GM19099 (cell line): Measurements from ENCODE around the gene SNTB2.

Source experiments
- POLR2A ChIP-seq: IDR thresholded peaks from 3 replicates; pipeline ENCODE4 v1.6.1; 2011; ENCODE audit warnings: low read depth; ENCODE audit not compliant: insufficient read length; ENCODE audit errors: extremely low read depth

The SNTB2 gene

DNA sequence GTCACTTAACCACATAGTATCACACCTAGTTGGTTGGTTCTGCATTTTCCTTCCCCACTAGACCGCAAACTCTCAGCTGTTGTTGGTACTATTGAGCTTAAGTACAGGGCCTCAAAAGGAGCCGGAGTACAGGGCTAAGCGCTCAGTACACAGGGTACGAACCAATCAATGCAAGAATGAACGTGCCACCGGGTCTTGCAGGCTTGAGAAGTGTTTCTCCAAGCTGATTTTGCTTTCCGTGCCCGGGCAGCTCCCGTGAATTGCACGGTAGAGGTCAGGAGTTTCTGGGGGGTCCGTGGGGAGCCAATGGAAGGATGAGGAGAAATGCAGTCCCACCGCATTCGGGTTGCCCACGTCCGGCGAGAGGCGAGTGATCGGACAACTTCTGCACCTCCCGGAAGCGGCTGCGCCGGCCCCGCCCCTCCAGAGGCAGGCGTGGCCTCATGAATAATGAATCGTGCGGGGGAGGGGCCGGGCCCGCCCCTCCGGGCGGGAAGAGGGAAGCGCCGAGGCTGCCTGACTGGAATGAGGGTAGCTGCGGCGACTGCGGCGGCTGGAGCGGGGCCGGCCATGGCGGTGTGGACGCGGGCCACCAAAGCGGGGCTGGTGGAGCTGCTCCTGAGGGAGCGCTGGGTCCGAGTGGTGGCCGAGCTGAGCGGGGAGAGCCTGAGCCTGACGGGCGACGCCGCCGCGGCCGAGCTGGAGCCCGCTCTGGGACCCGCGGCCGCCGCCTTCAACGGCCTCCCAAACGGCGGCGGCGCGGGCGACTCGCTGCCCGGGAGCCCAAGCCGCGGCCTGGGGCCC lies at the start of gene SNTB2:
Gene SNTB2 (plus strand): TSS at position 523 of the 804 bp plus-strand sequence. CDS start 3 bp downstream, at position 526.
- TF ChIP-seq POLR2A: peak; percentile 71

- no peak for TF ChIP-seq POLR2A
These were observed 48.4 kb upstream of the SNTB2 start for GRCh38 chr16:69138608-69139007.

DNA sequence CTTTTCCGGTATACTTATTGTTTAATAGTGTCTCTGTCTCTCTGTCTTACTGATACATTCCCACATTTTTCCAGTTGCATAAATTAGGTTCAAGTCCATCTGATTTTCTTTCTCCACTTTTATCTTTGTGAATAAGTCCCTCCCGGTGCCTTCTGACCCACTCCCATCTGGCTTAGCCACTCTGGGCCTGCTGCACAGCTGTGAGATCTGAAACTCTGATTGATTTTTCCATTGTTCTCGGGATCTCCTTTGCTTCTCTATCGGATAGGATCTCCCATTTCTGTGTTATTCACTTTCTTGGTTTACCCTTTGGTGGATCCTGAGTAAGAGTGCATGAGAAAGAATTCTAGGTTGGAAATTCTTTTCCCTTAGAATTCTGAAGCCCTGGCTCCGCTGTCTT lies 46.0 kb upstream of the SNTB2 start:
- TF ChIP-seq POLR2A: no peak

DNA sequence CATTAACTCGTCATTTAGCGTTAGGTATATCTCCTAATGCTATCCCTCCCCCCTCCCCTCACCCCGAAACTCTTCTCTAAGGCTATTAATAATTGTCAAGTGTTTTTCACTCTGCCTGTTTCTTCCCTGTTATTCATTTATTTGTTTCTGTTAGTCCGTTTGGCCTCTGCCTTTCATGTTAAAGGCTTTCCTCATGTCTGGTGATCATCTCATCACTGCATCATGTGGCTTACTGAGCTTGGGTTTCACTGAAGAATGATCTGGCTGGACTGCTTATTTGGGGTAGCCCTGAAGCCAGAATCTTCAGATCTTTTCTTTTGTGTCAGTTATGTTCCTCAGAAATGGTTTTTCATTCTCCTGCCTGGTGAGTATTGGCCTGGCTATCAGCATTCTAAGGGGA lies 45.0 kb upstream of the SNTB2 start:
- no peak for TF ChIP-seq POLR2A

DNA sequence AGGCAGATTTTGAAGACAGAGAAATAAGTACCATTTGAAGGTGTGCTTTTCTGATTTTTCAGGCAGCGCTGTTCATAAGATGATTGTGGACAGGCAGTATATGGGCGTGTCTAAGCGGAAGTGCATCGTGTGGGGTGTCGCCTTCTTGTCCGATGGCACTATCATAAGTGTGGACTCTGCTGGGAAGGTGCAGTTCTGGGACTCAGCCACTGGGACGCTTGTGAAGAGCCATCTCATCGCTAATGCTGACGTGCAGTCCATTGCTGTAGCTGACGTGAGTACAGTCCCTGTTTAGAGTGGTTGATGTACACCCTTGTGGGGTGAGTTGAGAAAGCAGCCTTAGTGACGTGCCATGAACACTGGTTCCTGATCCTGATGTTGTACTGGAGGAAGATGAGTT lies 43.8 kb upstream of the SNTB2 start:
- no peak for TF ChIP-seq POLR2A

- TF ChIP-seq POLR2A: no peak
These were observed 41.3 kb upstream of the SNTB2 start for GRCh38 chr16:69145658-69146057.

DNA sequence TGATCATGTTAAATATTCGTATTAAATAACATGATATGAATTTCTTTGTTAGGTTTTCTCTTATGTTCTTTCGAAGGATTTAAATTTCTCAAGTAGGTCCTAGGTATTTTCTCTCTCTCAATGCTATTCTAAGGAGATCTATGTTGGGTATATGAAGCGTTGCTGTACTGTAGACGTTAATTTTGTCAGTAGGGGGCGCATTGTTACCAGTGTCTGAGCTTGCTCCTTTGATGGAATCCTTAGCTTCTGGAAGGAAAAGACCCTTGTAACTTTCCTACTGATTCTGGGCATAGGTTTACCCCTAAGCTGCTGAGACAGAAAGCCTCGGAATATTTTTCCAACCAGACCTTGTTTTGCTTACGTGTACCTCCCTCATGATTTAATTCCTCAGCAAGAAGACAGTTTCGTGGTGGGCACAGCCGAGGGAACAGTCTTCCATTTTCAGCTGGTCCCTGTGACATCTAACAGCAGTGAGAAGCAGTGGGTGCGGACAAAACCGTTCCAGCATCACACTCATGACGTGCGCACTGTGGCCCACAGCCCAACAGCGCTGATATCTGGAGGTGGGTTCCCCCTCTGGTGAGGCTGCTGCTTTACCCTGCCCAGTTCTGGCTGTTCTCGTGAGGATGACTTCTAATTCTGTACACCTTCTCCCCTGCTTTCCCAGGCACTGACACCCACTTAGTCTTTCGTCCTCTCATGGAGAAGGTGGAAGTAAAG lies 36.7 kb upstream of the SNTB2 start:
- TF ChIP-seq POLR2A: no peak

DNA sequence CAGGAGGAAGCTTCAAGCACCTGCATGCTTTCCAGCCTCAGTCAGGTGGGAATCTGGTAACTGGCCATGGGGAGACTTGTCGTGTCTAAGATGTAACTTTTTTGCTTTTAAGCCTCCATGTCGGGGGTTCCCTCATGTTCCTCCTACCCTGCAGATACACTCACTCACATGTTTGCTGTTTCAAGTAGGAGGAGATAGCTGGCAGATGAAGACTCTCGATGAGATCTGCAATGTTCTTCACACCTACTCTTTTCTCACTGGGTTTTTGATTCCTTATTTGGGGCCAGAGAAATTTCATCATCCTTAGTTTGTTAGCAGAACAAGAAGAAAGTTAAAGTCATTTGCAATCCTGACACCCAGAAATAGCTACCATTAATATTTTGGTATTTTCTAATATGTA lies 29.8 kb upstream of the SNTB2 start:
- no peak for TF ChIP-seq POLR2A

GRCh38 chr16:69160192-69160591 lies 26.8 kb upstream of the SNTB2 start:
- TF ChIP-seq POLR2A: no peak

DNA sequence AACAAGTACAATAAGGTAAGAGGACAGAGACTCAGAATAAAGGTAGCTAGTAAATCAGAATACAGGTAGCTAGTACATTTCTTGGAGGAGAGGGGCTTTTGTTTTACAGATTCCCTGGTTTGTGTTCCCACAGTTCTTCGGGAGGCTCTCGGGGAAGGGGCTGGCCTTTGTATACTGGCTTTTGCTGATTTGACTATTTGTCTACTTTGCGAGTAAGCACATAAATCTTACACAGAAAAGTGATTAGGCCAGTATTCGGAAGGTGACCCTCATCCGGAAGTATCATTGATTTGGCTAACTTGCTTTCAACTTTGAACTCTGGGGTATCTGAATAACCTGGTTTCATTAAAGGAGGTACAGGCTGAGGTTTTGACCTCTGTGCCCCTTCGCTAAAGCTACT lies 21.4 kb upstream of the SNTB2 start:
- TF ChIP-seq POLR2A: no peak

- no peak for TF ChIP-seq POLR2A
These were observed 20.6 kb upstream of the SNTB2 start for GRCh38 chr16:69166221-69166833.

GRCh38 chr16:69166946-69167930 lies 19.7 kb upstream of the SNTB2 start:
- TF ChIP-seq POLR2A: no peak

- TF ChIP-seq POLR2A: no peak
These were observed 17.9 kb upstream of the SNTB2 start for GRCh38 chr16:69169051-69169450.

DNA sequence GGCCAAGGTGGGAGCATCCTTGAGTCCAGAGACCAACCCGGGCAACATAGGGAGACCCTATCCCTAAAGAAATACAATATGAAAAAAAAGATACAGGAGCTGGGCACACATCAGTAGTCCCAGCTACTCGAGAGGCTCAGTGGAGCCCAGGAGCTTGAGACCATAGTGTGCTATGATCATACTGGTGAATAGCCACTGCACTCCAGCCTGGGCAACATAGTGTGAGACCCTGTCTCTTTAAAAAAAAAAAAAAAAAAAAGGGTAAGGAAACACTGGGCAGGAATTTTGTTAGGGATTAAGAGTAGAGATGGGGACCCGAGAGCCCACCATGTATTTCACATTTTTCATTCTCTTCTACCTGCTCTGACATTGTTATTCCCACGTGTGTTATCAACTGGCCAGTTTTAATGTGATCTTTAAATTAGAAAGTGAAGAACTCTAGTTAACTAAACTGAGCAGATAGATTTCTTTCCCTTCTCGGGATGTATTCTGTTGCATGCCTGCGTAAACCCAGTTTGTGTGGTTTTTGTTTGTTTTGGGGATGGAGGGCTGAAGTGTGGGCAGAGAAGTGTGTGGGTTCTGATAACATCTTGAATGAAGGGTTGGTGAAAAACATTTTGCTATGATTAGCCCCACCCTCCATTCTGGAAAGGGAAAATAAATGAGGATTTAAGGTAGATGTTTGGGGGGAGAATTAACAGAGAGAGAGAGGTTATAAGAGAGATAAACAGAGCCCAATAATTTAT lies 17.2 kb upstream of the SNTB2 start:
- no peak for TF ChIP-seq POLR2A

- TF ChIP-seq POLR2A: no peak
These were observed 15.5 kb upstream of the SNTB2 start for GRCh38 chr16:69171325-69172084.
